ENCODE measurements around the gene RUNX1. TPM values are rescaled to one million over a fixed set of nuclear protein-coding genes. Genes with fewer than 3 reads are reported as not detected.

The RUNX1 gene
- total and polyA plus RNA-seq, 2 donors (not counting 3 experiments of a cell fraction or from before 2014, with no cell fraction given): 4.6 to 17.9 TPM

GRCh38 chr21:34743285-34743684 lies 305.8 kb downstream of the RUNX1 start:
- Histone ChIP-seq H3K9me1 (replicated peaks; ENCODE audit: control insufficient read depth, extremely low read depth, insufficient read depth, low read length) (no peaks in the 10 kb centered on the region), H3K4me3 (replicated peaks in 1 of 3; ENCODE audit: insufficient read depth in 1 of 3, low read depth in 1 of 3, low read length in 3 of 3) (no peak overlapping the region), H3K4me1 (ENCODE audit: control insufficient read depth, extremely low read depth, insufficient read depth, low read length) (no peaks in the 10 kb centered on the region), H3K27me3 (ENCODE audit: control insufficient read depth in 2 of 2, insufficient read depth in 2 of 2, low read length in 2 of 2) (peaks cover 15 to 23% of the 10 kb centered on the region in 2 experiments), H4K20me1 (replicated peaks; ENCODE audit: control insufficient read depth, extremely low read depth, insufficient read depth, low read length) (no peaks in the 10 kb centered on the region), H3K4me2 (ENCODE audit: insufficient read depth, low read length) (no peak overlapping the region), H3K79me2 (ENCODE audit: control insufficient read depth, insufficient read depth, low read length) (no peaks in the 10 kb centered on the region), H2AFZ (ENCODE audit: low read depth, low read length) (no peak overlapping the region), H3K27ac (ENCODE audit: insufficient read depth, low read depth, low read length) (no peak overlapping the region), H3K9ac (replicated peaks; ENCODE audit: extremely low read depth, insufficient read depth, low read length) (no peak overlapping the region), H3K36me3 (ENCODE audit: control insufficient read depth in 2 of 2, extremely low read depth in 1 of 2, insufficient read depth in 2 of 2, low read length in 2 of 2) (no peaks in the 10 kb centered on the region), H3K9me3 (replicated peaks; ENCODE audit: control insufficient read depth, insufficient read depth, low read length) (no peaks in the 10 kb centered on the region)
- intact Hi-C loops (cut with micrococcal nuclease) (no loop called here), dilution Hi-C loops (cut with MboI; ENCODE audit: extremely low pct_ligation_motif_present, low sequenced_read_pairs) (no loop called here)
- POLR2A ChIA-PET: no interaction called here
- no peak for FAIRE-seq
- no TSS peak for BruUV-seq (replicated peaks)
- DNase-seq (ENCODE audit: low read depth, low spot score): no peak
- CTCF ChIA-PET: interaction anchor here (0.7 to 5.8 kb wide), 4 partner anchors 143 to 1197 kb away, joined by 3 to 249 read pairs (median 86); no protein-coding TSS in a partner anchor
- no peak for TF ChIP-seq MAX (IDR thresholded peaks at IDR 0.05; ENCODE audit: insufficient read depth, insufficient read length)
- TF ChIP-seq JUN (IDR thresholded peaks at IDR 0.05; ENCODE audit: borderline replicate concordance, insufficient read depth, insufficient read length, low read depth): no peak
- TF ChIP-seq EZH2 (IDR thresholded peaks at IDR 0.05; ENCODE audit: borderline replicate concordance, low read depth, low read length, severe bottlenecking): no peak
- no peak for TF ChIP-seq POLR2AphosphoS5 (IDR thresholded peaks at IDR 0.05; ENCODE audit: insufficient read depth, low read depth, low read length)
- no peak for TF ChIP-seq POLR2A (IDR thresholded peaks at IDR 0.05; ENCODE audit: low read depth, low read length)
- no peak for TF ChIP-seq FOS (IDR thresholded peaks at IDR 0.05; ENCODE audit: borderline replicate concordance, insufficient read depth, low read length)

GRCh38 chr21:34740198-34740597 lies 308.9 kb downstream of the RUNX1 start:
- intact Hi-C loops (cut with micrococcal nuclease): no loop called here
- no peak overlapping the region for H2AFZ ChIP-seq (ENCODE audit: low read depth, low read length)

More at GRCh38 chr21:34740198-34740597, 308.9 kb downstream of the RUNX1 start:
- FAIRE-seq (no peak), DNase-seq (ENCODE audit: low read depth, low spot score) (no peak)
- Histone ChIP-seq H3K4me3 (replicated peaks in 1 of 3; ENCODE audit: insufficient read depth in 1 of 3, low read depth in 1 of 3, low read length in 3 of 3) (no peak overlapping the region), H3K9me3 (replicated peaks; ENCODE audit: control insufficient read depth, insufficient read depth, low read length) (no peaks in the 10 kb centered on the region), H4K20me1 (replicated peaks; ENCODE audit: control insufficient read depth, extremely low read depth, insufficient read depth, low read length) (no peaks in the 10 kb centered on the region), H3K79me2 (ENCODE audit: control insufficient read depth, insufficient read depth, low read length) (no peaks in the 10 kb centered on the region), H3K36me3 (ENCODE audit: control insufficient read depth in 2 of 2, extremely low read depth in 1 of 2, insufficient read depth in 2 of 2, low read length in 2 of 2) (no peaks in the 10 kb centered on the region), H3K27me3 (ENCODE audit: control insufficient read depth in 2 of 2, insufficient read depth in 2 of 2, low read length in 2 of 2) (peaks cover 22 to 41% of the 10 kb centered on the region in 2 experiments), H3K4me2 (ENCODE audit: insufficient read depth, low read length) (no peak overlapping the region), H3K9ac (replicated peaks; ENCODE audit: extremely low read depth, insufficient read depth, low read length) (no peak overlapping the region), H3K4me1 (ENCODE audit: control insufficient read depth, extremely low read depth, insufficient read depth, low read length) (no peaks in the 10 kb centered on the region), H3K27ac (ENCODE audit: insufficient read depth, low read depth, low read length) (no peak overlapping the region), H3K9me1 (replicated peaks; ENCODE audit: control insufficient read depth, extremely low read depth, insufficient read depth, low read length) (no peaks in the 10 kb centered on the region)
- dilution Hi-C loops (cut with MboI; ENCODE audit: extremely low pct_ligation_motif_present, low sequenced_read_pairs): no loop called here
- ChIA-PET CTCF (no interaction called here), POLR2A (no interaction called here)
- TF ChIP-seq MAX (IDR thresholded peaks at IDR 0.05; ENCODE audit: insufficient read depth, insufficient read length): no peak
- no TSS peak for BruUV-seq (replicated peaks)

Data from endothelial cell of umbilical vein (primary cell).